GM19438 (cell line): ENCODE data around the gene ORM2.
"Not testable (repeated sequence)": the region's sequence is repeated elsewhere in the genome, so short reads cannot be mapped to it uniquely, and the experiment has no call there.

Source experiments
- ATAC-seq: cut with Tn5 transposase; IDR thresholded peaks from one replicate; pipeline ENCODE4 v1.9.1; 2021; ENCODE audit warnings: low read depth; ENCODE audit not compliant: unreplicated experiment

ORM2 gene

DNA sequence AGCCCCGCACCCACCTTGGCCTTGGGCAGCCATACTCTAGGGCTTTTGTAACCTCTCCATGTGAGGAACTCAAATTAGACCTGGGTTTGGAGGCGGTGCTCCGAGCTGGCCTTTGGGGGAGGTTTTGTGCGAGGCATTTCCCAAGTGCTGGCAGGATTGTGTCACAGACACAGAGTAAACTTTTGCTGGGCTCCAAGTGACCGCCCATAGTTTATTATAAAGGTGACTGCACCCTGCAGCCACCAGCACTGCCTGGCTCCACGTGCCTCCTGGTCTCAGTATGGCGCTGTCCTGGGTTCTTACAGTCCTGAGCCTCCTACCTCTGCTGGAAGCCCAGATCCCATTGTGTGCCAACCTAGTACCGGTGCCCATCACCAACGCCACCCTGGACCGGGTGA lies at the start of gene ORM2:
Gene ORM2, plus strand, starts transcription at position 245 of the 398 bp plus-strand sequence. Its CDS starts 36 bp downstream, at position 281.
- not testable (repeated sequence) for ATAC-seq

DNA sequence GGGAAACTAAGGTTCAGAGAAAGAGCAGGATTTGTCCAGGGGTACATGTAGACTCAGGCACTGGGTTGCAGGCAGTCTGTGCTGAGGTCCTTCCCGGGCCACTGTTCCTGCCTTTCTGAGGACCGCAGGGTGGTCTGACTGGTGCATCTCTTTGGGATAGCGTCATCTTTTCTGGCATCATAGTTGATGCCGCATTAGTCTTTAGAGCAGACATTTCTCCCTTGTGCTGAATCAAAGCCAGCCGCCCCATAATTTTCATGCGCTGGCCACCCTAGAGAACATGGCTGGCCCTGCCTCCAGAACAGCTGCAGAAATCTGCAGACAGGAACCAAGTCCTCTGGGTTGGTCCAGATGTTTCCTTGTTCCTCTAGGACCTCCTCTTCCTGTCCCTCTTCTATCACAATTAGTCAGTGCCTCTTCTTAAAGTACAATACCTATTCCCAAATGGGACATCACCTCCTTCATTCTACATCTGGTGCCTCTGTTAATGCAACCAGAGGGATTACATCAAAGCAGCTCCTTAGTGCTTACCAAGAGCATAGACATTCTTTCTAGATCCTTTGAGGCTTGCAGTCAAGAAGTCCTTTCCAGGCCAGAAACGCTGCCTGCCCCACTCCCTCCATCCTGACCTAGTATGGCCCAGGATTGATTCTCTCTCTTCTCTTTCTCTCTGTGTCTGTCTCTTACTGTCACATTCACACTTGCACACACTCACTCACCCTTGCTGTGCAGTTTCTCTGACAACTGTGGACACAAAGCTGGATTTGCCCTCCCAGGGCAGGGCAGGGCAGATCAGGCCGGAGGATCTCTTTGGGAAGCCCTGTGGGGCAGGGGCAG lies 48.8 kb upstream of the ORM2 start:
- no peak for ATAC-seq

DNA sequence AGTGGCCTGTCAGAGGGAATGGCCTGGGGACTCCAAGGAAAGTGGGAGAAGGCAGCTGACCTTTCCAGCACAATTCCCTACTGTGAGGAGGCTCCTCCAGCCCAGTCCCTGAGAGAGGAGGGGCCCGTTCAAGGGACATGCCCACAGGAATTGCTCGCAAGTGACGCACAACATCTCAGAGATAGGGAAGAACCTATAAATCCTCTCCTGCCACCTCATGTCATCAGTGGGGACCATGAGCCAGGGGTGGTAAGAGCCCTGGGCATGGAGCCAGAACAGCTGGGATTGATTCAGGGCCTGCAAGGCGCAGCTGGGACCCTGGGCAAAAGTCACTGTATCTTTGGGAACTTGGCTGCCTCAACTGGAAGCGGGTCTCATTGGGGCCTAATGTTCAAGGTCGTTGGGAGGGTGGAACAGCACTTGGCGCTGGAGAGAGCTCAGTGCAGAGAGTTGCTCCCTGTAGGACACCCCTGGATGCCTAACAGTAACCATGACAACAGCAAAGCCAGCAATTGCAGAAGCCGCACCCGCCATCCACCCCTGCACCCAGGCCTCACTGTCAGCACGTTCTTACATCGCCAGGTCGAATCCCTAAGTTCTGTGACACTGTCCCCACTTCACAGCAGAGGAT lies 48.1 kb upstream of the ORM2 start:
- no peak for ATAC-seq

DNA sequence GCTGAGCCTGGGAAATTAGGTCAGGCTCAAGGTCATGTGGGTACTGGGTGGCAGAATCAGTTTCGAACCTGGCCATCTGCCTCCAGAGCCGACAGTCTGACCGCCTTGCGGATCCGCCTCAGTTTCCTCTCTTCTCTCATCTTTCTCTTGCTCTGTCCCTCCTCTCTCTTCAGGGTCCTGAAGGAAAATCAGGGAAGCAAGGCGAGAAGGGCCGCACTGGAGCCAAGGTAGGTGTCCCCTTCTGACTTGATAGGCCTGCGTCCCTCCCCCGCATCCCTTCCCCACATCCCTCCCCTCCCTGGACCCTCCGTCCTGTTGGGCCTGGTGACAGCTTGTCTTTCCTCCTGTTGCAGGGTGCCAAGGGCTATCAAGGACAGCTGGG lies 47.6 kb upstream of the ORM2 start:
- no peak for ATAC-seq

DNA sequence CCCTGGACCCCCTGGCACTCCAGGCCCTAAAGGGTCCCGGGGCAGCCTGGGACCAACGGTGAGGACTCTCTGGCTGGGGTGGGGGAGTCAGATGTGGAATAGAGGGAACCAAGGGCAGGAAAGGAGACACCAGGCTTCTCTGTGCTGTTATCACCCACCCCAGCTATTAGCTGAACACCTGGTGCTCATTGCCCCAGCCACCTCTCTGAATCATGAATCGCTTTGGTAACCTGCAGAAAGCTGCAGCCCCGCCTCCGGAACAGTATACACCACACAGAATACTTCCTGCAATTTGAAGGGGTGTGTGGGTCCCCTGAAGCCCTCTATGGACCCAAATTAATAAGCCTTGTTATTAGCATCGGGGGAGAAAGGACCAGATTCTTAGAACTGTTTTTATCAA lies 47.2 kb upstream of the ORM2 start:
- ATAC-seq: no peak

DNA sequence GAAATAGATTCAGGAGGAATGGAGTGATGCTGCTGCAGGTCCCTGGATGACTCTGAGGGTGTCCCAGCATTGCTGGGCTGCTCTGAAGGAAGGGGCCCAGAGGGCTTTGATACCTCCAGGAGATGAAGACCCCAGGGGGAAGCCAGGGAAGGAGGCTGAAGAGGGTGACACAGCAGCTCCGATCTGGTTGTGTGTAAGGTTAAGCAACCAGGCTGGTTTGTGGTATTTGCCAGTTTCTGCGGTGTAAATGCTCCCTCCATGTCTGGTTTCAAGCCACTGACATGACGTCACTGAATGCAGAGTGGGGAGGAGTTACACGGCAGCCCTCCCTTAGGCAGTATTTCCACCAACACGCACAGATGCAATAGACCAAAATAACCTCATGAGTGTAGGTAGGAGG lies 46.7 kb upstream of the ORM2 start:
- ATAC-seq: no peak

DNA sequence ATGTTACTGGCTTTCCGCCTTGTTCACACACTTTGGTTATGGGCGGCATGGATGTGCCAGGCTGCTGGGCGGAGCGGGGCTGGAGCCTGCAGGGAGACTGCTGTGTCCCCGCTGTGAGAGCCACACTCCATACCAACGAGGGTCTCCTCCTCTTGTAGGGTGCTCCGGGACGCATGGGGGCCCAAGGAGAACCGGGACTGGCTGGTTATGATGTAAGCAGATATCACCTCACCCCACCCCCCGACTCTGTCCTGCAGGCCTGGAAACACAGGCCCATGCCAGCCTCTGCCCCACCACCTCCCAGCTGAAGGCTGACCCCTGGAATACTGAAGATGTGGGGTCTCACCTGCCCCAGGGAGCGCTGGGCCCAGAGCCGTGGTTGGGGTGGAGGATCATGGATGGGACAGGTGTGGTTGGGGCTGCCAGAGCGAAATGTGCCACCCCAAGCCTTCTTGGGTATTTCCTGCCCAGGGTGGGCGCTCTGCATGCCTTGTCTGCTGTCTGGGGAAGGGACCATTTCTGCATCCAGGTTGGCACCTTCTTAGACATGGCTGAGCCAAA lies 46.0 kb upstream of the ORM2 start:
- no peak for ATAC-seq

DNA sequence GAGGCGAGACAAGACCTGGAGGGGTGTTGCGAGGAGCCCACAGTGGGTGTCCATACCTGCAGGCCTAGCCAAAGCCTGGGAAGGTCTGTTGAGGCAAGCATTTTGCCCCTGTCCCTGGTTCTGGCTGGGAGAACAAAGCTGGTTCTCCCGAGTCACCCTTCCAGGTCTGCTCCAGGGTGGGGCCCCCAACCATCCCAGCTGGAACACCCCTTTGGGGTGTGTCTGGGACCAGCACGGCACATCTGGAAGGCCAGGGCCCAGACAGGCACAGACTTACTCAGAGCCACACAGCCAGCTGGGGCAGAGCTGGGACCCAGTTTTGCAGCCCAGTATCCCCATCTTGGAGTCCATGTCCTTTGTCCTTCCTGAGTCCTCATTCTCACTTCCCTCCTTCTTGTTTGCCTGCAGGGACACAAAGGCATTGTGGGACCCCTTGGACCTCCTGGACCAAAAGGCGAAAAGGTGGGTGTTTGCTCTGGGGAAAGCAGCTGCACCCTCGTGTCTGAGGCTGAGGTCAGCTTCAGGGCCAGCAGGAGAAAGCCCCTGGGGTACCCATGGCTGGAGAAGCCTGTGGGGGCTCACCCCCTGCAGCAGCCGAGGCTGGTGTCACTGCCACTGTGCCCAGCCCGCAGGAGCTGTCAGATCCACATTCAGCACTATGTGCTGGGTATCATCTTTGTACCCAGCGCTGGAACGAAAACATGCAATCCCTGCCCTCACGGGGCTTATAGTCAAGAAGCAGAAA lies 45.2 kb upstream of the ORM2 start:
- no peak for ATAC-seq

DNA sequence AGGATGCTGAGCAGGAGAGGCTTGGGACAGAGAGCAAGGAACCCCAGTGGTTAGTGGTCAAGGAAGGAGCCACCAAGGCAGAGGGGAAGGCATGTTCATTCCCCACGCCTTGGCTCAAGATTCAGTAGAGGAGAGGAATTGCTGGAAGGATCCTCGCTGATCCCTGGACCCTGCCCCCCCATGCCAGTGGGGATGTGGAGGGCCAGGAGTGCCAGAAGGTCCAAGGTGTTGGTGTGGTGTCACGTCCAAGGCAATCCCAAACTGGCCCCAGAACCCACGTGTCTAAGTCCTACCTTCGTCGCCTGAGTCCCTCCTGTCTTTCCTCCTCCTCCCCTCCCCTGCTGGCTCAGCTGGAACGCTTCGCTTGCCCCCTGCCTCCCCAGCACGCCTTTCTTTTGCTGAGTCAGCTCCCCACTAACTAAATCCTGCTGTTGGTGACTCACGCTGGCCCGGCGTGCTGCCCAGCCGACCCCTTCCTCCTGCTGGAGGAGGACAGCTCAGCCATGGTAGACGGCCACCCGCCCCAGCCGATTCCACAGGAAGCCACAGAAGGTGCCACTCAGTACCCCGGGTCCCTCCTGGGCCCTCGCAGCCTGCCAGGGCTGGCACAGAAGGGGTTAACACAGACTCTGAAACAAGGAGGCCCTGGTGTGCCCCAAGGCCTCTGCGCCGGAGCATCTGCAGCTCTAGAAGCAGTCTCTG lies 44.4 kb upstream of the ORM2 start:
- ATAC-seq: no peak

DNA sequence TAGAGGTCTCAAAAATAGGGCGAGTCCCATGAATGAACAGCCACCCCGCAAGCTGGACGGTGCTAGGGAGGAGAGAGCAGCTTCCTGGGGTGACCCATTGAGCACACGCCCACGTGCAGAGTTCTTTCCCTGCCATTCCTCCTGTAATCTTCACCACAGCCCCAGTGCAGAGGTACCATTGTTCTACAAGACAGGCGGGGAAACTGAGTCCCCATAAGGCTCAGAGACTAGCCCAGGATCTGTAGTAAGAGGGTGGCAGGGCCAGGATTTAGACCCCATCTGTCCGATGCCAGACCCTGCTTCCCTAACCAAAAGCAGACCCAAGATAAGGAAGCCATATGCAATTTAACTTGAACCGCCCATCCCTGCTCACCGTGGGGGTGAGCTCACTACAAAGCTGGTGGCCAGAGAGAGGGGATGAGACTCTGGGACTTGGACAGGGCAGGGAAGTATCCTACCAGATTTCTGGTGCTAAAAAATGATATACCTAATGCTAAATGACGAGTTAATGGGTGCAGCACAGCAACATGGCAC lies 43.5 kb upstream of the ORM2 start:
- ATAC-seq: no peak

DNA sequence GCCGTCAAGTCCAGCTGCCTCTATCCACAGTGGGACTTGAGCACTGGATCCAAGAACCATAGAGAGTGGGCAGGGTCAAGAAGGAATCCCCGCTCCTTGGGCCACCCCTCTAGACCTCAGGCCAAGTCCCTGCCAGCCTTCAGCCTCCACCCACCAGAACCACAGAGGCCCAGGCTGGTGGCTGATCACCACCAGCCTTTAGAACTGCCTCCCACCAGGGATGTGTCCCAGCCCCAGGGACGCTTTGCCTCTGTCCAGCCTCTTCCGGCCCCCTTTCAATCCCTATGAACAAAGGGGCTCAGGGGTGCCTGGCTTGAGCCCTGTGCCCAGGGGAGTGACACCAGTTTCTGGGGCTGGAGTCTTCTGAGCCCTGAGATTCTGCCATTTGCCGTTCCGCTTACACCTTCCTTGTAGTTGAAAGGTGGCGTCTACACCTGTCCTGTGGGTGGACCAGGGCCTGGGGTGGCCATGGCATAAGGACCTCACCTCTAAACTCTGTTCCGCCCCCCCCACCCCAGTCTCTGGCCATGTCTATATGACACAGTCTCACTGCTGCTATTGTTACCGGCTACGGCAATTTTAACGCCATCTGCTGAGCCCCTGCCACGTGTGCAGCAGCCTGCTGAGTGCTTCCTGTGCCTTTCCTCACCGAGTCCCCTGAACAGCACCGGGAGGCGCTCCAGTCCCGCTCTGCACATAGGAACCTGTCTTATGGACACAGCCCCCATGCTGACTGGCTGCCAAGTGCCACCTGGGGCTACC lies 42.5 kb upstream of the ORM2 start:
- no peak for ATAC-seq

DNA sequence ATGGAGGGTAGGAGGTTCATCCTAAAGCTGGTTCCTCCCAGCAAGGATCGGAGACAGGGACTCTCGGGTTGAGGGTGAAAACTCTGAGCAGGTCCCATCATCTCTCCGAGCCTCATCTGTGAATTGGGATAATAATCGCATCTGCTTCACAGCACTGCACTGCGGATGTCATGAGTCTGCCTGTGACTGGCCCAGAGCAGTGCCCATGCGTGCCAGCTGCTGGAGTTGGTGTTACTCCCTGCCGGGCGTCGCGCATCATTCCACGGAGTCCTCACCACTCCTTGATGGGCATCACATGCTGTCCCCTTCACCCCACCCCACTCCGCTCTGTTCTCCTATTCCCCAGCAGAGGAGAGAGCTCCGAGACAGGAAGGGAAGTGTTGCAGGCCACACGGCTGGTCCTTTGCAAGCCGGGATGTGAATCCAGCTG lies 41.9 kb upstream of the ORM2 start:
- ATAC-seq: no peak

DNA sequence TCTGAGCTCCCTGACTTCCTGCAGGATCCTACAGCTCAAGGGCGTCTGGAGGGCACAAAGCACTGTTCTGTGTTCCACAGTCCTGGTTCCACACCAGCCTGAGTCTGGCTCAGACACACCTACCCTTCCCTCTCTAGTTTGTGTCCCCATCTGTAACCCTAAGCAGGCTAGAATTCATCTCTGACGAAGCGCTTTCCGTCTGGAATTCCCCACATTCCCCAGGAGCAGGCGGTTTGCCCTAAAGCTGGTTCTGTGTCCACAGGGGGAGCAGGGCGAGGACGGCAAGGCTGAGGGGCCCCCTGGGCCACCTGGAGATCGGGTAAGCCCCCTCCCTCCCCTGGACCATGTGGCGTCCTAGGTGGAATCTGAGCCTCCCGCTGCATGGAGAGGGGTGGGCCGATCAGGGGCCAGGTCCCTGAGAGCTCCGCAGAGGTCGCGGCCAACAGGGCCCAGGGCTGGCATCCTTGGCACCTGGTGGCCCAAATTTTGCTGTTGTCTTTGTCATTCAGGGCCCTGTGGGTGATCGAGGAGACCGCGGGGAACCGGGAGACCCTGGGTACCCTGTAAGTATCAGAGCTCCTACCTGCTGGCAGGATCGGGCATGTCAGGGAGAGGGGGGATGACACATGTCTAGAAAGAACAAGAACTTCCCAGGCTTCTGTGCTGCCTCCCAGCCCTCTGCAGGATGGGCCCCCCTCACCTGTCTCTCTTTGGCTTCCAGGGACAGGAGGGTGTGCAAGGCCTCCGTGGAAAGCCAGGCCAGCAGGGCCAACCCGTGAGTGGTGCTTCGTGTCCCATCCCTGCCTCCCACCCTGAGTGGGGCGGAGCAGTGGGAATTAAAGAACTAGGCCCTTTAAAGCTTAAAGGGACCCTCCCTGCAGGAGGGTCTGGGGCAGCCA lies 41.2 kb upstream of the ORM2 start:
- ATAC-seq: no peak

DNA sequence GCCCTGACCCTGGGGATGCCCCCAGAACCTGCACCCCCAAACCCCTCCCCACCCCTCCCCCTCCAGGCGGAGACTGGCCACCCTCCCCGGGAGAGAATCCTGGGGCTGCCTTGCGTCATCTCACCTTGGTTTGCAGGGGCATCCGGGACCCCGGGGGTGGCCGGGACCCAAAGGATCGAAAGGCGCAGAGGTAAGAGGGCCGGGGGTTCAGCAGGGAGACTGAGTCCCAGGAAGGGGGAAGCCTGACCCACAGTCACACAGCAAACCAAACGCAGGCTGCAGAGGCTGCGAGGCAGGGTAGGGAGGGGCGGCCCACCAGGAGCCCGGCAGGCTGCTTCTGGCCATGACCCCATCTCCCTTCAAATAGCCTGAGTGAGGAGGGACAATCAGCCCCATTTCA lies 40.6 kb upstream of the ORM2 start:
- no peak for ATAC-seq

DNA sequence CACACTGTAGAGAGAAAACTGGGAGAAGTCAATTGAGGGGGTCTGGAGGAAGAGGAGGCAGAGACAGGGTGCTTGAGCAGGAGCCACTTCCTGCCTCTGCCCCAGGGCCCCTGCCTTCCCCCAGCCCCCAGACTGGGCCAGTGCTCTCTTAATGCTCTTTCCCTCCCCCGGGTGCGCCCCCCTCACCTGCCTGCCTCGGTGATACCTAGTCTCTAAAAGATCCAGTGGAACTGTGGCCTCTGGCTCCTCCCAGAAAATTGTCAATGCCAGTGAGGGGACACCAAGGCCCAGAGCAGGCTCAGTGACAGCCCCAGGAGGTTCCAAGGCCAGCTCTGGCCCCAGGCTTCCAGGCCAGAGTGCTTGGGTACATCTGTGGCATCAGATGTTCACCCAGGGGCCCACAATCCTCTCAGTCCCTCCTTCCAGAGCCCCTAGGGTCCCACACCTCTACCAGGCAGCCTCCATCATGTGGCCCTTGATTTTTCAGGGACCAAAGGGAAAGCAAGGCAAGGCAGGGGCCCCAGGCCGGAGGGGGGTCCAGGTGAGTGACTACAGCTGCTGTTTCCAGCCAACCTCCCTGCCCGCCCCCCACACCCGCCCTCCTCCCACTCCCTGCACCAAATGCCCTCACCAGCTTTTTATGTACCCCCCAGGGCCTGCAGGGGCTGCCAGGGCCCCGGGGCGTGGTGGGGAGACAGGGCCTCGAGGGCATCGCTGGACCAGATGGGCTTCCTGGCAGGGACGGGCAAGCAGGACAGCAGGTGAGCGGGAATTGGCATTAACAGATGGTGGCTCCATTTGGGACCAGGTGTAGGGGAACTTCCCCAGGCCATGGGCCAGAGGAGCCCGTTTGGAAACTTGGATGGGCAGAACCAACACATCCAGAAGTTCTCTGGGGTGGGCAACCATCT lies 39.8 kb upstream of the ORM2 start:
- ATAC-seq: no peak

DNA sequence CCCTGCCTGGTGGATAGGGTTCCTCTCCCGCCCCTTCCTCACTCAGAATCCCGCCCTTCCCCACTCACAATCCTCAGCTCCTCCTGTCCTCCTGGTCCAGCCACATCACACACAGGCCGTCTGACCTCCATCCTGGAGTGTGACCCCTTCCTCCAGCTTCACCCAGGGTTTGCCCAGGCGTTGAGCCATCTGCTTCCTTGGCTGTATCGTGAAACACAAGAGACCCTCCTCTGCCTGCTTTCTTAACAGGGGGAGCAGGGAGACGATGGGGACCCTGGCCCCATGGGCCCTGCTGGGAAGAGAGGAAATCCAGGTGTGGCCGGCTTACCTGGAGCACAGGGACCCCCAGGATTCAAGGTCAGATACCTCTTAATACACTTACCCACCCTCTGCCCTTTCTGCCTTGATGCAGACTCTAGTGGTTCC lies 39.1 kb upstream of the ORM2 start:
- ATAC-seq: no peak

DNA sequence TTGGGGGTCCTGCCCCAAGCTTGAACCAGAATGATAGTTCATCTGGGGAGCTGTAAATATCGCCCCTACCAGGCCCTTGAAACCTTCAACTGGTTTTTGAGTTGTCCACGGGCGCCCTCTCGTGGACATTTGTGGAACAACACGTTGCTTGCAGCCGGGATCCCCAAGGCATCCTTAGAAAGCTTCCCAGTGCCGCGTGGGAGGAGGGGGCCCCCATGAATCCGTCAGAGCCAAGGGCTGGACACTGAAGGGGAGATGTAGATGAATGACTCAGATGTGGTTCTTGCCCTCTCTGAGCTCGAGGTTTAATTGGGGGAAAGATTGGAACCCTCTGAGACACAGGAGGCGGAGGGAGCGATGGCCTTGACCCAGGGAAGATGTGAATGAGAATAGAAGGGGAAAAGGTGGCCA lies 38.6 kb upstream of the ORM2 start:
- ATAC-seq: no peak
